ENCODE results near the gene LTBP4.
"Not testable (repeated sequence)": the region's sequence is repeated elsewhere in the genome, so short reads cannot be mapped to it uniquely, and the experiment has no call there.

The LTBP4 gene

DNA sequence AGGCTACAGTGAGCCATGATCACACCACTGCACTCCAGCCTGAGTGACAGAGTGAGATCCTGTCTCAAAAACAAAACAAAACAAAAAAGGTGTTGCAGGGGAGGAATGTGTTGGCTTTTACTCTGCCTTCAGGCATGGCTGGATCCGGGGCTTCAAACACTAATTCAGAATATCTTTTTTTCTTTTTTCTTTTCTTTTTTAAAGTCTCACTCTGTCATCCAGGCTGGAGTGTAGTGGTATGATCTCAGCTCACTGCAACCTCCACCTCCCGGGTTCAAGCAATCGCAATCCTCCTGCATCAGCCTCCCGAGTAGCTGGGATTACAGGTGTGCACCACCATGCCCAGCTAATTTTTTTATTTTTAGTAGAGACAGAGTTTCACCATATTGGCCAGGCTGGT, 9.4 kb upstream of the LTBP4 start:
- ChIA-PET CTCF (interaction anchor here (0.6 to 20.7 kb wide), 9 partner anchors 8 to 75 kb away, joined by 3 to 470 read pairs (median 4); partner anchors contain the start of gene LTBP4), POLR2A (interaction anchor here (0.8 to 1.0 kb wide), 2 partner anchors 12 to 21 kb away, joined by 4 to 7 read pairs; no protein-coding TSS in a partner anchor)
- H3K4me3 ChIP-seq (ENCODE audit: low read depth, low read length); H3K9me3 ChIP-seq (ENCODE audit: control insufficient read depth, insufficient read depth, low read depth, low read length): not testable (repeated sequence)
- H3K36me3 ChIP-seq (ENCODE audit: control insufficient read depth in 2 of 2, insufficient read depth in 1 of 2, low read length in 2 of 2), result peaks cover 19 to 21% of the 10 kb centered on the region in 2 experiments
- H3K4me1 ChIP-seq (ENCODE audit: control insufficient read depth, insufficient read depth, low read length), result peaks cover 13% of the 10 kb centered on the region; the same call in 1 of the 2 replicates
- TF ChIP-seq, protein P1, sequence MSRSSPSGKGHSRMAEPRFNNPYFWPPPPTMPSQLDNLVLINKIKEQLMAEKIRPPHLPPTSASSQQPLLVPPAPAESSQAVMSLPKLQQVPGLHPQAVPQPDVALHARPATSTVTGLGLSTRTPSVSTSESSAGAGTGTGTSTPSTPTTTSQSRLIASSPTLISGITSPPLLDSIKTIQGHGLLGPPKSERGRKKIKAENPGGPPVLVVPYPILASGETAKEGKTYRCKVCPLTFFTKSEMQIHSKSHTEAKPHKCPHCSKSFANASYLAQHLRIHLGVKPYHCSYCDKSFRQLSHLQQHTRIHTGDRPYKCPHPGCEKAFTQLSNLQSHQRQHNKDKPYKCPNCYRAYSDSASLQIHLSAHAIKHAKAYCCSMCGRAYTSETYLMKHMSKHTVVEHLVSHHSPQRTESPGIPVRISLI (tag by site-specific recombination; IDR thresholded peaks at IDR 0.05), result peak; percentile 92
- TF ChIP-seq ZNF600 (tag by site-specific recombination; IDR thresholded peaks at IDR 0.05) (0 out of 2 replicates have a peak, but pooled peaks have one; percentile 53), ZNF585B (tag by site-specific recombination; IDR thresholded peaks at IDR 0.05) (0 out of 2 replicates have a peak, but pooled peaks have one; percentile 6), KLF8 (tag by site-specific recombination; IDR thresholded peaks at IDR 0.05) (0 out of 2 replicates have a peak, but pooled peaks have one; percentile 26), KLF1 (tag by site-specific recombination; IDR thresholded peaks at IDR 0.05) (0 out of 2 replicates have a peak, but pooled peaks have one; percentile 22), ZNF558 (tag by site-specific recombination; IDR thresholded peaks at IDR 0.05) (peak; percentile 19; the same call in 1 of the 2 replicates)
- TF ChIP-seq, protein P2, sequence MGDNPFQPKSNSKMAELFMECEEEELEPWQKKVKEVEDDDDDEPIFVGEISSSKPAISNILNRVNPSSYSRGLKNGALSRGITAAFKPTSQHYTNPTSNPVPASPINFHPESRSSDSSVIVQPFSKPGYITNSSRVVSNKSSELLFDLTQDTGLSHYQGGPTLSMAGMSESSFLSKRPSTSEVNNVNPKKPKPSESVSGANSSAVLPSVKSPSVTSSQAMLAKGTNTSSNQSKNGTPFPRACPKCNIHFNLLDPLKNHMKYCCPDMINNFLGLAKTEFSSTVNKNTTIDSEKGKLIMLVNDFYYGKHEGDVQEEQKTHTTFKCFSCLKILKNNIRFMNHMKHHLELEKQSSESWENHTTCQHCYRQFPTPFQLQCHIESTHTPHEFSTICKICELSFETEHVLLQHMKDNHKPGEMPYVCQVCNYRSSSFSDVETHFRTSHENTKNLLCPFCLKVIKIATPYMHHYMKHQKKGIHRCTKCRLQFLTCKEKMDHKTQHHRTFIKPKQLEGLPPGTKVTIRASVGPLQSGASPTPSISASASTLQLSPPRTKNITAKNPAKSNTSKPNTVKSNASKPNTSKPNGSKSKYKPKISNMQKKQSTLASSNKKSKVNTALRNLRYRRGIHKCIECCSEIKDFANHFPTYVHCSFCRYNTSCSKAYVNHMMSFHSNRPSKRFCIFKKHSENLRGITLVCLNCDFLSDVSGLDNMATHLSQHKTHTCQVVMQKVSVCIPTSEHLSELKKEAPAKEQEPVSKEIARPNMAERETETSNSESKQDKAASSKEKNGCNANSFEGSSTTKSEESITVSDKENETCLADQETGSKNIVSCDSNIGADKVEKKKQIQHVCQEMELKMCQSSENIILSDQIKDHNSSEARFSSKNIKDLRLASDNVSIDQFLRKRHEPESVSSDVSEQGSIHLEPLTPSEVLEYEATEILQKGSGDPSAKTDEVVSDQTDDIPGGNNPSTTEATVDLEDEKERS (tag by site-specific recombination; IDR thresholded peaks at IDR 0.05), result peak; percentile 89; the same call in 1 of the 2 replicates
- TF ChIP-seq, protein P3, sequence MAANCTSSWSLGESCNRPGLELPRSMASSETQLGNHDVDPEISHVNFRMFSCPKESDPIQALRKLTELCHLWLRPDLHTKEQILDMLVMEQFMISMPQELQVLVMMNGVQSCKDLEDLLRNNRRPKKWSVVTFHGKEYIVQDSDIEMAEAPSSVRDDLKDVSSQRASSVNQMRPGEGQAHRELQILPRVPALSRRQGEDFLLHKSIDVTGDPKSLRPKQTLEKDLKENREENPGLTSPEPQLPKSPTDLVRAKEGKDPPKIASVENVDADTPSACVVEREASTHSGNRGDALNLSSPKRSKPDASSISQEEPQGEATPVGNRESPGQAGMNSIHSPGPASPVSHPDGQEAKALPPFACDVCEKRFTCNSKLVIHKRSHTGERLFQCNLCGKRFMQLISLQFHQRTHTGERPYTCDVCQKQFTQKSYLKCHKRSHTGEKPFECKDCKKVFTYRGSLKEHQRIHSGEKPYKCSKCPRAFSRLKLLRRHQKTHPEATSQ (tag by site-specific recombination; IDR thresholded peaks at IDR 0.05), result 0 out of 2 replicates have a peak, but pooled peaks have one; percentile 35
- TF ChIP-seq, protein P4, sequence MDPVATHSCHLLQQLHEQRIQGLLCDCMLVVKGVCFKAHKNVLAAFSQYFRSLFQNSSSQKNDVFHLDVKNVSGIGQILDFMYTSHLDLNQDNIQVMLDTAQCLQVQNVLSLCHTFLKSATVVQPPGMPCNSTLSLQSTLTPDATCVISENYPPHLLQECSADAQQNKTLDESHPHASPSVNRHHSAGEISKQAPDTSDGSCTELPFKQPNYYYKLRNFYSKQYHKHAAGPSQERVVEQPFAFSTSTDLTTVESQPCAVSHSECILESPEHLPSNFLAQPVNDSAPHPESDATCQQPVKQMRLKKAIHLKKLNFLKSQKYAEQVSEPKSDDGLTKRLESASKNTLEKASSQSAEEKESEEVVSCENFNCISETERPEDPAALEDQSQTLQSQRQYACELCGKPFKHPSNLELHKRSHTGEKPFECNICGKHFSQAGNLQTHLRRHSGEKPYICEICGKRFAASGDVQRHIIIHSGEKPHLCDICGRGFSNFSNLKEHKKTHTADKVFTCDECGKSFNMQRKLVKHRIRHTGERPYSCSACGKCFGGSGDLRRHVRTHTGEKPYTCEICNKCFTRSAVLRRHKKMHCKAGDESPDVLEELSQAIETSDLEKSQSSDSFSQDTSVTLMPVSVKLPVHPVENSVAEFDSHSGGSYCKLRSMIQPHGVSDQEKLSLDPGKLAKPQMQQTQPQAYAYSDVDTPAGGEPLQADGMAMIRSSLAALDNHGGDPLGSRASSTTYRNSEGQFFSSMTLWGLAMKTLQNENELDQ (tag by site-specific recombination; IDR thresholded peaks at IDR 0.05; ENCODE audit: low read depth), result peak; percentile 37; the same call in 1 of the 2 replicates
- H3K27ac ChIP-seq (ENCODE audit: extremely low read depth, low read depth, low read length), result 0 out of 2 replicates have a peak overlapping the region, but pooled peaks have one; percentile 9

DNA sequence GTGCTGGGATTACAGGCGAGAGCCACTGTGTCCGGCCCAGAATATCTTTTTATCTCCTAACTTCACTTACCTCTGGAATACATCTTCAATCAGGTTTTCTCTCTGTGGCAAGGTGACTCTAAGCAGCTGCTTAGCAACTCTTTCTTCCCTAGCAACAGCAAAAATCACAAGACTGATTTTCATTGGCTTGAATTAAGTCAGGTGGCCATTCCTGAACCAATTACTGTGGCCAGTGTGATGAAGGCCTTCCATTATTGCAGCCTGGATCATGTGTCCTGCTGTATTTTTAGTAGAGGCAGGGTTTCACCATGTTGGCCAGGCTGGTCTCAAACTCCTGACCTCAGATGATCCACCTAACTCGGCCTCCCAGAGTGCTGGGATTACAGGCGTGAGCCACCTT, 9.0 kb upstream of the LTBP4 start:
- Histone ChIP-seq H3K27ac (ENCODE audit: extremely low read depth, low read depth, low read length) (no peak overlapping the region), H3K4me3 (ENCODE audit: low read depth, low read length) (no peak overlapping the region), H3K4me1 (ENCODE audit: control insufficient read depth, insufficient read depth, low read length) (peaks cover 14% of the 10 kb centered on the region), H3K36me3 (ENCODE audit: control insufficient read depth in 2 of 2, insufficient read depth in 1 of 2, low read length in 2 of 2) (peaks cover 15 to 17% of the 10 kb centered on the region in 2 experiments), H3K9me3 (ENCODE audit: control insufficient read depth, insufficient read depth, low read depth, low read length) (no peaks in the 10 kb centered on the region)
- CTCF ChIA-PET, result interaction anchor here (0.6 to 20.7 kb wide), 5 partner anchors 10 to 43 kb away, joined by 3 to 470 read pairs (median 12); partner anchors contain the start of gene LTBP4
- POLR2A ChIA-PET, result interaction anchor here (0.8 to 1.0 kb wide), 2 partner anchors 11 to 21 kb away, joined by 4 to 7 read pairs; no protein-coding TSS in a partner anchor
- TF ChIP-seq, protein P5, sequence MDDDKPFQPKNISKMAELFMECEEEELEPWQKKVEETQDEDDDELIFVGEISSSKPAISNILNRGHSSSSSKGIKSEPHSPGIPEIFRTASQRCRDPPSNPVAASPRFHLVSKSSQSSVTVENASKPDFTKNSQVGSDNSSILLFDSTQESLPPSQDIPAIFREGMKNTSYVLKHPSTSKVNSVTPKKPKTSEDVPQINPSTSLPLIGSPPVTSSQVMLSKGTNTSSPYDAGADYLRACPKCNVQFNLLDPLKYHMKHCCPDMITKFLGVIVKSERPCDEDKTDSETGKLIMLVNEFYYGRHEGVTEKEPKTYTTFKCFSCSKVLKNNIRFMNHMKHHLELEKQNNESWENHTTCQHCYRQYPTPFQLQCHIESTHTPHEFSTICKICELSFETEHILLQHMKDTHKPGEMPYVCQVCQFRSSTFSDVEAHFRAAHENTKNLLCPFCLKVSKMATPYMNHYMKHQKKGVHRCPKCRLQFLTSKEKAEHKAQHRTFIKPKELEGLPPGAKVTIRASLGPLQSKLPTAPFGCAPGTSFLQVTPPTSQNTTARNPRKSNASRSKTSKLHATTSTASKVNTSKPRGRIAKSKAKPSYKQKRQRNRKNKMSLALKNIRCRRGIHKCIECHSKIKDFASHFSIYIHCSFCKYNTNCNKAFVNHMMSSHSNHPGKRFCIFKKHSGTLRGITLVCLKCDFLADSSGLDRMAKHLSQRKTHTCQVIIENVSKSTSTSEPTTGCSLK (tag by site-specific recombination; IDR thresholded peaks at IDR 0.05), result no peak
- TF ChIP-seq, protein P6, sequence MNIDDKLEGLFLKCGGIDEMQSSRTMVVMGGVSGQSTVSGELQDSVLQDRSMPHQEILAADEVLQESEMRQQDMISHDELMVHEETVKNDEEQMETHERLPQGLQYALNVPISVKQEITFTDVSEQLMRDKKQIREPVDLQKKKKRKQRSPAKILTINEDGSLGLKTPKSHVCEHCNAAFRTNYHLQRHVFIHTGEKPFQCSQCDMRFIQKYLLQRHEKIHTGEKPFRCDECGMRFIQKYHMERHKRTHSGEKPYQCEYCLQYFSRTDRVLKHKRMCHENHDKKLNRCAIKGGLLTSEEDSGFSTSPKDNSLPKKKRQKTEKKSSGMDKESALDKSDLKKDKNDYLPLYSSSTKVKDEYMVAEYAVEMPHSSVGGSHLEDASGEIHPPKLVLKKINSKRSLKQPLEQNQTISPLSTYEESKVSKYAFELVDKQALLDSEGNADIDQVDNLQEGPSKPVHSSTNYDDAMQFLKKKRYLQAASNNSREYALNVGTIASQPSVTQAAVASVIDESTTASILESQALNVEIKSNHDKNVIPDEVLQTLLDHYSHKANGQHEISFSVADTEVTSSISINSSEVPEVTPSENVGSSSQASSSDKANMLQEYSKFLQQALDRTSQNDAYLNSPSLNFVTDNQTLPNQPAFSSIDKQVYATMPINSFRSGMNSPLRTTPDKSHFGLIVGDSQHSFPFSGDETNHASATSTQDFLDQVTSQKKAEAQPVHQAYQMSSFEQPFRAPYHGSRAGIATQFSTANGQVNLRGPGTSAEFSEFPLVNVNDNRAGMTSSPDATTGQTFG (tag by site-specific recombination; IDR thresholded peaks at IDR 0.05; ENCODE audit: borderline replicate concordance), result no peak
- no peak for TF ChIP-seq HOXD13 (CRISPR knock-in tag; IDR thresholded peaks at IDR 0.05; ENCODE audit: borderline replicate concordance)
- TF ChIP-seq MYNN (tag by site-specific recombination; IDR thresholded peaks at IDR 0.05; ENCODE audit: borderline replicate concordance), result no peak
- no peak for TF ChIP-seq ZNF112 (tag by site-specific recombination; IDR thresholded peaks at IDR 0.05)
- no peak for TF ChIP-seq ZNF670 (tag by site-specific recombination; IDR thresholded peaks at IDR 0.05; ENCODE audit: low read depth)
- no peak for TF ChIP-seq ZNF76 (tag by site-specific recombination; IDR thresholded peaks at IDR 0.05; ENCODE audit: borderline replicate concordance, low read depth)
